K562 (cell line): ENCODE data around the gene TMEM131L. TPM values are rescaled to one million over a fixed set of nuclear protein-coding genes. Genes with fewer than 3 reads are reported as not detected.

Source experiments
- RFX5 ChIP-seq: IDR thresholded peaks from 2 replicates; pipeline ENCODE4 v1.6.1; 2011; ENCODE audit warnings: low read depth, mild to moderate bottlenecking, improper control_type of control experiment, low read length
- SMARCB1 ChIP-seq: IDR thresholded peaks from 2 replicates; pipeline ENCODE4 v1.6.1; 2011; ENCODE audit warnings: improper control_type of control experiment, low read depth; ENCODE audit not compliant: insufficient read length
- ZNF347 ChIP-seq: fragments of 450-650 bp; formaldehyde crosslinking; IDR thresholded peaks from 2 replicates; pipeline ENCODE4 v1.4.0; 2020; ENCODE audit warnings: low read depth, mild to moderate bottlenecking, moderate library complexity
- polyA plus RNA-seq, 8 experiments: library from polyadenylated mRNA; depleted of rRNA in 4 of 8; stranded (reverse) in 5 of 8; unstranded in 3 of 8; fragments of >200 nt; fragmentation: Nextera tagmentation in 2 of 8; fragmentation: Illumina TruSeq in 1 of 8; extraction: Ambion mirVana in 2 of 8; extraction: Trizol in 1 of 8; gene quantifications; 2 replicates each; pipeline versions ENCODE4 v1.2.1 to v1.2.3, GENCODE V29; 2011 to 2014; ENCODE audit warnings: inconsistent platforms in 1 of 8, missing spikeins in 1 of 8
- total RNA-seq, 7 experiments: library from RNA; depleted of rRNA in 6 of 7; stranded (reverse); fragments of >200 nt in 6 of 7; fragmentation: Illumina TruSeq in 2 of 7; extraction: Trizol in 2 of 7; gene quantifications; 2 replicates each; pipeline versions ENCODE4 v1.2.1 to v1.2.3, GENCODE V29; 2011 to 2021; ENCODE audit warnings: low replicate concordance in 1 of 7
- TF ChIP-seq, protein P1 (sequence below): fragments of 250-450 bp; sonication (Bioruptor Pico); IDR thresholded peaks from 2 replicates; pipeline ENCODE4 v1.5.0; 2022; ENCODE audit warnings: mild to moderate bottlenecking
- TF ChIP-seq, protein P2 (sequence below): fragments of 450-650 bp; formaldehyde crosslinking; IDR thresholded peaks from 2 replicates; pipeline ENCODE4 v1.4.0; 2020; ENCODE audit warnings: mild to moderate bottlenecking, moderate library complexity

The TMEM131L gene
- total and polyA plus RNA-seq, 9 of the 15 experiments (the other 6 are each of a cell fraction or from before 2014, with no cell fraction given), result 1.2 to 20.8 (median 12.9) TPM

DNA sequence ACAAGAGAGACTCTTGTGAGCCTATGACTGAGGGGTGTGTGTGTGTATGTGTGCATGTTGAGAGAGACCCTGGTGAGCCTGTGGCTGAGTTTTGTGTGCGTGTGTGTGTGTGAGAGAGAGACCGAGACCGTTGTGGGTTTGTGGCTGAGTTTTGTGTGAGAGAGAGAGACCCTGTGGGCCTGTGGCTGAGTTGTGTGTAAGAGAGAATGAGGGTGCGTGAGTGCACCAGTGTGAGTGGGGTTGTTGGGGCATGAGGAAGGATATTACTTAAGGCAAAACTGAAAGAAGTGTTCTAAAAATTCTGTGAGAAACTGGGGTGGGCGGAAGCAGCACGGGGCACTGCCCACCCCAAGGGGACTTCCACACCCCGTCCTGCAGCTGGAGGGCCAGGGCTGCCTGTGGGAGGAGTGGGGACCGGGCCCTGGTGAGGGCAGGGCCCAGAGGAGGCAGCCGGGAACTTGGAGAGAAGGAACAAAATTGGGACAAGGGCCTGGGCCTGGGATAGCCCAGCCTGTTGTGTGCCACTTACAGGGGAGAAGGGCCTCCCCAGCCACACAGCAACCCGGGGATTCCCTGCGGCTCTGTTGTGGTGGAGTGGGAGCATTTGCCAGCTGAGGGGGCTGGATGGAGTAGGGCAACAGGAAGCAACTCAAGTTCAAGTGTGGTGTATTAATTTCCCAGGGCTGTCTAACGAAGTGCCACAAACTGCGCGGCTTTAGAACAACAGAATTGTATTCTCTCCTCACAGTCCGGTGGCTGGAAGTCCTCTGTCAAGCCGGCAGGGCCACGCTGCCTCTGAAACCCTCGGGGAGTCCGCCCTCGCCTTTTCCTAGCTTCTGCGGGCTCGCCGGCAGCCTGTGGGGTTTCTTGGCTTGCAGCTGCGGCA, 22.1 kb downstream of the TMEM131L start (continued):
- TF ChIP-seq, protein P1, sequence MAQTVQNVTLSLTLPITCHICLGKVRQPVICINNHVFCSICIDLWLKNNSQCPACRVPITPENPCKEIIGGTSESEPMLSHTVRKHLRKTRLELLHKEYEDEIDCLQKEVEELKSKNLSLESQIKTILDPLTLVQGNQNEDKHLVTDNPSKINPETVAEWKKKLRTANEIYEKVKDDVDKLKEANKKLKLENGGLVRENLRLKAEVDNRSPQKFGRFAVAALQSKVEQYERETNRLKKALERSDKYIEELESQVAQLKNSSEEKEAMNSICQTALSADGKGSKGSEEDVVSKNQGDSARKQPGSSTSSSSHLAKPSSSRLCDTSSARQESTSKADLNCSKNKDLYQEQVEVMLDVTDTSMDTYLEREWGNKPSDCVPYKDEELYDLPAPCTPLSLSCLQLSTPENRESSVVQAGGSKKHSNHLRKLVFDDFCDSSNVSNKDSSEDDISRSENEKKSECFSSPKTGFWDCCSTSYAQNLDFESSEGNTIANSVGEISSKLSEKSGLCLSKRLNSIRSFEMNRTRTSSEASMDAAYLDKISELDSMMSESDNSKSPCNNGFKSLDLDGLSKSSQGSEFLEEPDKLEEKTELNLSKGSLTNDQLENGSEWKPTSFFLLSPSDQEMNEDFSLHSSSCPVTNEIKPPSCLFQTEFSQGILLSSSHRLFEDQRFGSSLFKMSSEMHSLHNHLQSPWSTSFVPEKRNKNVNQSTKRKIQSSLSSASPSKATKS, result no peak
- TF ChIP-seq RFX5 (no peak), SMARCB1 (no peak), ZNF347 (CRISPR knock-in tag) (no peak)
- TF ChIP-seq, protein P2, sequence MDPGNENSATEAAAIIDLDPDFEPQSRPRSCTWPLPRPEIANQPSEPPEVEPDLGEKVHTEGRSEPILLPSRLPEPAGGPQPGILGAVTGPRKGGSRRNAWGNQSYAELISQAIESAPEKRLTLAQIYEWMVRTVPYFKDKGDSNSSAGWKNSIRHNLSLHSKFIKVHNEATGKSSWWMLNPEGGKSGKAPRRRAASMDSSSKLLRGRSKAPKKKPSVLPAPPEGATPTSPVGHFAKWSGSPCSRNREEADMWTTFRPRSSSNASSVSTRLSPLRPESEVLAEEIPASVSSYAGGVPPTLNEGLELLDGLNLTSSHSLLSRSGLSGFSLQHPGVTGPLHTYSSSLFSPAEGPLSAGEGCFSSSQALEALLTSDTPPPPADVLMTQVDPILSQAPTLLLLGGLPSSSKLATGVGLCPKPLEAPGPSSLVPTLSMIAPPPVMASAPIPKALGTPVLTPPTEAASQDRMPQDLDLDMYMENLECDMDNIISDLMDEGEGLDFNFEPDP (CRISPR knock-in tag), result no peak
